Daoy (cell line): ENCODE data around the gene CNST. TPM values are rescaled to one million over a fixed set of nuclear protein-coding genes. Genes with fewer than 3 reads are reported as not detected.
A peak's percentile ranks its signal among the peaks of the same experiment; 100 is the strongest.
"Not testable (repeated sequence)": the region's sequence is repeated elsewhere in the genome, so short reads cannot be mapped to it uniquely, and the experiment has no call there.

Experiments used
- DNase-seq: peaks from one replicate; pipeline ENCODE4 v3.0.0-alpha.2; 2015; ENCODE audit warnings: low read depth
- total RNA-seq: library from RNA; depleted of rRNA; stranded (reverse); fragments of >200 nt; shearing (Covaris generic); gene quantifications from 2 replicates; pipeline ENCODE4 v1.2.3, GENCODE V29; 2014

Gene CNST
- total RNA-seq, 1 experiment from 2014 or later, result 12.5 TPM

DNA sequence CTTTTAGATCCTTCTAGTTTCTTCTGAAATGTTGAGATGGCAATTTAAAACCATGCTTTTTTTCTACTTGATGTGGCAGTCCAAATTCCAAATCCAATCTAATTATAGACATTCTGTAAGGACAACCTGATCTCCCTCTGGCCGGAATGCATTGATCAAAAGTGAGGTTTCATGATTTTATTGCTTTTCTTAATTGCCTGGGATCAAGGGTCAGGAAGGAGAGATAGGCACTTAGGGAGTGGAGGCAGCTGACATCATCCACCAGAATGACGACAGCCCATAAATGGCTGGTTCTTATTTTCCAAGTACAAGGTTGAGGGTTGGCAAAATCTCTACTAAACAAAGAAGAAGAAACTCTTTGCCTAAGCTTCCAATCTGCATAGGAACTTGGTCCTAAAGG is 111.6 kb downstream of the CNST start:
- DNase-seq, result no peak

DNA sequence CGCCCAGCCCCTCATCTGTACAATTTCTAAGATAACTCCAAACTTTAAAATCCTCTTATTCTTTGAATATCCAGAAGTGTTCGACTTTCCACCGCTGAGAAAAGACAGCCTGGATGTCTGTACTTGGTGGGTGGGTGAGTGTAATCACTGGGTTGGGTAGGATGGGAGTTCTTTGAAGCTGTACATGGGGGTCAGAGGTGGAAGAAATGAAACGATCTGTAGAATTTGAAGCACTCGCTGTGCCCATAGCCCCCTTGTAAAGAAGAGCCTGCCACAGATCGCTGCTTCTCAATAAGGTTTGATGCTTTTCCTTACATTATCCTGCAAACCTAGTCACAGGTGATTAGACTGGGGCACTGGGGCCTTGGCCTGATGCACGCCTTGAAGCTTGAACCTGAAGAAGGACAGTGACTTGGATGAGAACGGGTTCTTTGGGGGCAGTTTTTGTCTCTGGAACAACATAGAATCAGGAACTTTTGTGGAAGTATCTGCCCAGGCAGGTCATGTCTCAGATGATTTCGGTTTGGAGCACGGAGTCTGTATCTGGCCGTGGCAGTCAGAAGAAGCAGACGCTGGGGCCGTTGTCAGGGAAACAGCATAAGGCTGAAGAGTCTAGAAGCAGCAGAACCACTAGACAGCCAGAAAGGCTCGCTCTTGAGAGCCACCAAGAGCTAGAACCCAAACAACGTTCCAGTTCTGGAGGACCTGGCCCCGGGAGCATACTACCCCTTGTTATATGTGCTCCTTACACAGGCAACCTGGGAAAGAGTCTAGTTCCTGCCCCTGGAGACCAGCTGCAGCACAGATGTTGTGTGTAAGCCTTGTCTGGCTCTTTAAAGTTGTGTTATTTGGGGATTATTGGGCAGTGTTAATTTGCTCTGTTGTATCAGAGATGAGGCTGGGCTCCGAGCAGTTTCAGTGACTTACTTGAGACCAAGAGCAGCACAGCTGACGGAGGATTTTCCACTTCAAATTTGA is 112.8 kb downstream of the CNST start:
- DNase-seq, result no peak

DNA sequence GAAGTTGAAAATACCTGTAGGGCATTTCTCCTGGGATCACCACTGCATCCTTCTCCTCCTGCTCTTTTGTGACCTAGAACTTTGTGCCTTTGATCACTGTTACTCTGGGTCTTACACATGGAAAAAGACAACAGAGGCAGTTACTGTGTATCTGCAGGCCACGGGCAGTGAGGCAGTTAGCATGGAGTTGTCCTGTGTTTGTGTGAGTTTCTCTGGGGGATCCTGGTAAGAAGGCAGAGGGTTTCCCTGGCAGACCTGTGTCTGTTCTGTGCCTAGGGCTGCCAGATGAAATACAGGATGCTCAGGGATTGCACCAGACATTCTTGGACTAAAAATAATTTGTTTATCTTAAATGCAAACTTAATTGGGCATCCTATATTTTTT is 113.5 kb downstream of the CNST start:
- no peak for DNase-seq

DNA sequence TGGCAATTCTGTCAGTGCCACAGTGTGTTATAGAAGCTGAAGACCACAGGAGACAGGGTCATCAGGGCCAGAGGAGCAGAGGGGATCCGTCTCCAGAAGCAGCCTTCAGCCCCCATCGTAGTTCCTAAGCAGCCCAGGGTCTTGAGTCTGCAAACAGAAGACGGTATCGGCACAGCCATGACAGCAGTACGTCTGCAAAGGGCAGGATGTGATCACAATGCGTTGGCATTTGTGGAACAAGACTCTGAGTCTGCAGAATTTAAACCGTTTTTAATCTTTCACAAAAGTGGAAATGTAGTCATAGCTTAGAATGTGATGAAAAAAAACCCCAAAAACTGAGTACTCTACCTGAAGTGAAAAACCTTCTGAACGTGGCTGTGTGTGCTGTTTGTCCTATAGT is 113.9 kb downstream of the CNST start:
- no peak for DNase-seq

DNA sequence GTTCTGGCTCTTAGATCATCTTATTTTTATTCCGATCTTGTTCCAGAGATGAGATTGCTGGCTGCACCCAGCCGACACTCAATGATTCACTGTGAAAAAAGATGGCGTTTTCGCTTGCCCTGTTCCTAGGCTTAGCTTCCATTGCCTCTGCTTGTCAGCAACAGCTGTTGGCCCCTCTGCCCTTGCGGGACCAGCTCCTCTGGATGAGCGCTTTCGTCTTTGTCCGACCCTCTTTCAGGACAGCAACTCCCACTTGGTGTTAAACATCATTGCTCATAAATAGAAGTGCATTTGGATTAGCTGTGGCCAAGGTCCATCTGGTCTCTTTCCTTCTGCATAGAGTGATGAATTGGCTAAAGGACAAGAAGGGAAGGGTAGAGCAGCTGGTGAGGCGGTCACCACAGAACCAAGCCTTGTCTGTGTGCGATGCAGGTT is 114.5 kb downstream of the CNST start:
- DNase-seq, result no peak

DNA sequence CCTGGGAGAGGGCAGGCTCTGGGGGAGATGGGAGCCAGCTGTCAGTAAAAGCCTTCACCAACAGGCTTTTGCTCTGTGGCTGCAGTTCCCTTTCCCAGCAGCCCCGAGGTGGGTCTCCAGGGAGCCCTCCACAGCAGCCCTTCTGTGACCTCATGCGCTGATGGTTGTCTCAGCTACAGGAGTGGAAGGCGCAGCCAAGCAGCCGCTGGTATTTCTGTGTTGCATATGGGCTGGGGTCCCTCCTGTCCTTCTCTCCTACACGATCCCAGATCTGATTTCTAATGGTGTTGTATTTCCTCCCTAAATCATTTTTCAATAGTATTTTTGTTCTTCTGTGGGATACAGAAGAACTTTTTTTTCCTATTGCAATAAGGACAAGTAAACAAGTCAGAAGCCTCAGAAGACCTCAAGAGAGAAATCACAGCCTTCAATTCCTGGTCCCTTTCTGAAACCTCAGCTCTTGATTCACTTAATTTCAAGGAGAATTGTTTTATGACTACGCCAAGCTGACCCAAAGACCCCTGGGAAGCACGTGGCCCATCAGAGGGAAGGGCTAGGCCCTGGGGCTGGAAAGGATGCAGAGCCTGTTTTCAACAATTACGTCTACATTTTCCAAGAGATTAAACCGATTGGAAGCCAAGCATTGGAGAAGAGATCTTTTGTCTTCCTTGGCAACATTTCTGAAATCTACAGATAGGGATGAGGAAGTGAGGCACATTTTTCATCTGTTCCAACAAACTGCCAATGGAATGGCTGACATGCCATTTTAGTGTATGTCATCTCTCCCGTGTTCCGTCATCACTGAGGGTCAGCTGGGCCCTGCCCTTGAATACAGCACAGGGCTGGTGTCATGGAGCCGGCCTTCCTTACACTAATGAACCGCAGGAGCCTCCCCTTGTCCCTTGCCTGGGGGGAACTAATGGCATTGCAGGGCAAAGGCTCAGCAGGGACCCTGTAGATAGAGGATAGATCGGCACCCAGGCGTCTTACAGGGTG is 115.9 kb downstream of the CNST start:
- DNase-seq, result no peak

DNA sequence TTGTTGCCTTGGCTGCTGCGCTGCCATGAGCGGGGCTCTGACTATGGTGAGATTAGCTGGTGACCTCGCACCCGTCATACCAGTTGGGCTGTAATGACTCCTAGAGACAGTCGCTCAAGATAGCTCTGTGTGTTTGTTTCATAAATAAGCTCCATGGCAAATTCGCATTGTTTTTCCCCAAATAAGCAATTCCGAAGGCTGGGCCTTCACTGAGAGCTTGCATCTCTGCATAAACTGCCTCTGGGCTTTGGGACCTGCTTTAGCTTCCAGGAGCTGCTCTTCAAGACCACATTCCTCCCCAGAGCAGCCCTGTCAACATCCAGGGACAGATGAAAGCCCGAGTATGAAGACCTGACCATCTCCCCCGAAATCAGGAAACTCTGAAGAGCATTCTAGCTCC is 117.3 kb downstream of the CNST start:
- DNase-seq, result no peak

DNA sequence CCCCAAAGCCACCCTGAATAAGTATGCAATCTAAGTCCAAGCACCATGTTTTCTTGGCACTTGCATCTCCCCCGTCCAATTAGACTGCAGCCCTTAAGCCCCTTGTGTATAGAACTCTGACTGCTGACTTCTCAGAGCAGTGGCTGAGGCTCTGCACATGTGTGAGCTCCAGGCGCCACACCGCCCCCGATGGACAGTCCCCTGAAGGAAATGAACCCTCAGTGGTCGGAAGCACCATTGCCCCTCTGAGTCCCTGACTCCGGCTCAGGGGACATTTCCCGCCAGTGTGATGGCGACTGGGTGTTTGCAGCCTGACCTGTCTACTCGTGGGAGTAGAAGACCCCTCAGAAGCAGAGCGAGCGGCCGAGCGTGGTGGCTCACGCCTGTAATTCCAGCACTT is 120.7 kb downstream of the CNST start:
- no peak for DNase-seq

DNA sequence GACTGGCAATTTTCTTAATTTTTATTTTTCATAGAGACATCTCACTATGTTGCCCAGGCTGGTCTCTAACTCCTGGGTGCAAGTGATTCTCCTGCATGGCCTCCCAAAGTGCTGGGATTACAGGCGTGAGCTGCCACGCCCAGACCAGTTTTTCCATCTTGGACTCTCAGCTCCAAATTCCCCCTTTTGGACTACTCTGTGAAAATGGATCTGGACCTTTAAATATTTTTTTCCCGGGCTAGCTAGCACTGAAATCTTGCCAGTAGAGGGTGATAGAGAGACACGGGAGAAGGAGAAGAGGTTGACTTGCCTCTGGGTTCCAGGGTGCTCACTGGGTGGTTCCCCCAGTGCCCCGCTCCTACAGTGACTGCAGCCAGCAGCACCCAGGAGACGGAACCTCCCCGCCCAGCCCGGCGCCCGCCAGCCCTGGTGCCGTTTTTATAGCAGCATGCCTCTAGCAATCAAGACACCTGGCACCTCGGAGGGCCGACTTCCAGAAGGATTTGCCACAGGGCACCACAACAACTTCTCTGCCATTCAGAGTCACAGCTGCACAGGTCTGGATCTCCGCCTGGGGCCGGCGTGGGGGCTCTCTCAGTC is 123.3 kb downstream of the CNST start:
- DNase-seq, result peak; percentile 60

DNA sequence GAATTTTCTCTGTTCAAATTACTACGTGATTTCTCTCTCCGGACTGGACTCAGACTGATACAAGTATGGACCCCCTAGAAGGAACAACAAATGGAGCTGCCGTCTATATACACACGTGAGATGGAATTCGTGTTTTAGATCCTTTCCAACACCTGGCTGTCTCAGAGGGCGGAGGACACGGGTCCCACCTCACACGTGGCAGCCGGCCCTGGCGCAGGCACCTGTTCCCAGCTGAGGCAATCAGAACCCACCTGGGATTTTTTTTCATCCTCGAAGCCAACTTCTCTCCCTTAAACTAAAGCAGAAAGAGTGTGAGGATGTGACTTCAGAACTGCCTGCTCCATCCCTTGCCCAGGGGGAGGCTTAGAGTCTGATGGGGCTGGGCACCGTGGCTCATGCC is 123.8 kb downstream of the CNST start:
- no peak for DNase-seq

DNA sequence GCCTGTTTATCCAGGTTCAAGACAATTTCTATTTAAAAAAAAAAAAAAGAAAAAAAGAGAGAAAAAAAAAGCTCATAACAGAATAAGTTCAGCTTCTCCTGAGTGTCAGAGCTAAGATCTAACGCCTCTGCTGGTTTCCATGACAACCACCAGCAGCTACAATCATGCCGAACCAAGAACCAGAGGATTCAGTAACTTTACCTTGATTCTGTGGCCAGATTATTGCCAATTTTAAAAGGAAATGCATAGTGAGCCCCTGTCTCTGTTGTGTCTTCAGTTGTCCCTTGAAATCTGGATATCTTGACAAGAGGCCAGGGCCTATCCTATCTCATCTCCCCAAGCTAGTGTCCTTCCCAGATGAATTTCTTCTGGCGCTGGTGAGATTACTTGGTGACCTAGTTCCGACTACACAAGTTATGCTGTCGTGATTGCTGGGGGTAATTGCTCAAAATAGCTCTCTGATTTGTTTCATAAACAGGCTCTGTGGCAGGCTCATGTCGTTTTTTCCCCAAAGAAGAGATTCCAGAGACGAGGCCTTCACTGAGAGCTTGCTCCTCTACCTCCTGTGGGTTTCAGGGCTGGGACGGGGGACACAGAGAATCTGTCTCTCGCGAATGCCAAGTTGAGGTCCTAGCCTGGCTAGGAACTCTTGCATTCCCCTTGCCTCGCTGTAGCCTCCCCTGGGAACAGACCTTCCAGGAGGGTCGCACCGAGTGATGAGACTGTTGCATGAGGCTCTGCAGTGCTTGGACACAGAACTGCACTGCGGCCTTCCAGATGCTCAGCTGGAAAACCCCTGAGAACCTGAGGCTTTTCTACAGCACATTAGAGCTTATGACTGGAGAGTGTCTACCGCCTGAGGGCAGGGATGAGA is 125.6 kb downstream of the CNST start:
- no peak for DNase-seq

DNA sequence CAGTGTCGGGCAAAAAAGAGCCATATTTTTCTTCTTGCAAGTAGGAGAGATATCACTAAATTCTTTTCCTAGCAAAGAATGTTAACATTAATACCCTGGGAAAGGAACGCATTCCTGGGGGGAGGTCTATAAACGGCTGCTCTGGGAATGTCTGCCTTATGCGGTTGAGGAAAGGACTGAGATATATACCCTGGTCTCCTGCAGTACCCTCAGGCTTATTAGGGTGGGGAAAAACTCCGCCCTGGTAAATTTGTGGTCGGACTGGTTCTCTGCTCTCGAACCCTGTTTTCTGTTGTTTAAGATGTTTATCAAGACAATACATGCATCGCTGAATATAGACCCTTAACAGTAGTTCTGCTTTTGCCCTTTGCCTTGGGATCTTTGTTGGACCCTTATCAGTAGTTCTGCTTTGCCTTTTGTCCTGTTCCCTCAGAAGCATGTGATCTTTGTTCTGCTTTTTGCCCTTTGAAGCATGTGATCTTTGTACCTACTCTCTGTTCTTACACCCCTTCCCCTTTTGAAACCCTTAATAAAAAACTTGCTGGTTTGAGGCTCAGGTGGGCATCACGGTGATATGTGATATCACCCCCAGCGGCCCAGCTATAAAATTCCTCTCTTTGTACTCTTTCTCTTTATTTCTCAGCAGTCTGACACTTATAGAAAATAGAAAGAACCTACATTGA is 128.1 kb downstream of the CNST start:
- DNase-seq, result not testable (repeated sequence)

DNA sequence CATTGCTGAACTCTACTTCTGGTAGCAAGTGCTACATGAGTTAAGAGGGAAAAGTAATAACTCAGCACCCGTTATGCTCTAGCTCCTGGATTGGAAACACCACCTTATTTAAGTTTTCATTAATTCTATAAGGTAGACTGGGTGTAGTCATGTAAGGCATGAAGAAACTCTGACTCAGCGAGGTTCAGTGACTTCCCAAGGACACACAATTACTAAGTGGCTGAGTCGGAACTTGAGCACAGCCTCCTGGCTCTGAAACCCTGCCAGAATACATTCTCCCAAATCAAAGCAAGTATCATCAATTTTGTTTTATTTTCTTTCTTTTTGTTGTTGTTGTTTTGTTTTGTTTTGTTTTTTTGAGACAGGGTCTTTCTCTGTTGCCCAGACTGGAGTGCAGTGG is 128.9 kb downstream of the CNST start:
- no peak for DNase-seq

DNA sequence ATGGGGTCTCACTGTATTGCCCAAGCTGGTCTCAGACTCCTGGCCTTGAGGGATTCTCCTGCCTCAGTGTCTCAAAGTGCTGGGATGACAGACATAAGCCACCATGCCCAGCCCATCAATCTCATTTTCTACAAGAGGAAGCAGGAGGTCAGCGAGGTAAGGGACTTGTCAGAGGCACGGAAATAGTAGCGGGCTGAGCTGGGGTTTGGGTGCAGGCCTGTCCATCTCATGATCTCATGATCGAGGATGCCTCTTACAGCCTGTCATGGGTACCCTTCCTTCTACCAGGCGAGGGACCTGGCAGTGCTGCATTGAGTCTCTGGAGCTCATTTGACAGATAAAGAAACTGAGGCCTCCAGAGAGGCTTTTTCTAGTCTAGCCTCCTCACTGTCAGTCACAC is 129.4 kb downstream of the CNST start:
- DNase-seq, result no peak

DNA sequence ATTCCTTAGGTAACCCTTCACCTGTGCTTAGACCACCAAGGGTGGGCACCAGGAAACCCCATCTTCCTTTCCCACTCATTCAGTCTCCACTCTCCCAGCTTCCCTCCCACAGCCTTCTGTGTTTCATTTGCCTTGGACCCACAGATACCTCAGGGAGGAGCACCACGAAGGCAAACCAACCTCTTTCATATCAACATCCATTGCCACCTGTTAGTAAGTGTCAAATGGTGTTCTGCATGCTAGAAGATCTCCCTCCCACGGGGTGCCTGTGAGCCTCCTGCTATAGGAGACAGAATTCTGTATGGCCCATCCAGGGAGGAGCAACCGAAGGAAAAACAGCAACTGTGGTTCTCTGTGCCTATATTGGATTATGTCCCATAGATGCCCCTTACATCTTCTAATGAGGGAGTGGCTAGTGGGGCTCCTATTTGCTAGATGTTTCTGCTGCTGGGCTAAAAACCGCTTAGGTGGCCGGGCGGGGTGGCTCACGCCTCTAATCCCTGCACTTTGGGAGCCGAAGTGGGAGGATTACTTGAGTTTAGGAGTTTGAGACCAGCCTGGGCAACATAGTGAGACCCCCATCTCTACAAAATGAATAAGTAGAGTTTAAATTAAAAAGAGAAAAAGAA is 132.3 kb downstream of the CNST start:
- DNase-seq, result no peak

DNA sequence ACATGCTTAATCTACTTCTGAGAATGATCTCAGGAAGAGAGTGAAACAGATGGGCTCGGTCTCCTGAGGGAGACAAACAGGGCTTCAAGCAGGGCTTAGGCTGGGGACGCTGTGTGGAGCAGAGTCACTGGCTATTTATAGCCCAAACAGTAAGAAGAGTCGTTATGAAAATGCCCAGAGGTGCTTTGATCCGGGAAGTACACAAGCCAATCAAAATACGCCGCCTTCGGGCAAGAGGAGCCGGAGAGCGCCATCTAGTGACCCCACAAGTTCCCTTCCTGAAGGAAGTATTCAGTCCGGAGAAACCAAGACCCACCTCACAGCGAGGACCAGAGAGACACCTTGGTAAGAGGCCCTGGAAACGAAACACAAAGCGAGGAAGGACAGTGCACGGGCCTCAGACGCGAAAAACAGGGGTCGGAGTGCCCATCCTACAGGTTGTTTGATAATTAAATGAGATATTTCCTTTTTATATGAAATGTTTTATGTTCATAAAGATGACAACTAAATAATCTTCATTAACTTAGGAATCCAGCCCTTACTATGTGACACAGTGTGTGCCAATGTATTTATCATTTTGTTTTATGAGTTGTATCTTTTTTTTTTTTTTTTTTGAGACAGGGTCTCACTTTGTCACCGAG is 133.0 kb downstream of the CNST start:
- peak; percentile 86 for DNase-seq

DNA sequence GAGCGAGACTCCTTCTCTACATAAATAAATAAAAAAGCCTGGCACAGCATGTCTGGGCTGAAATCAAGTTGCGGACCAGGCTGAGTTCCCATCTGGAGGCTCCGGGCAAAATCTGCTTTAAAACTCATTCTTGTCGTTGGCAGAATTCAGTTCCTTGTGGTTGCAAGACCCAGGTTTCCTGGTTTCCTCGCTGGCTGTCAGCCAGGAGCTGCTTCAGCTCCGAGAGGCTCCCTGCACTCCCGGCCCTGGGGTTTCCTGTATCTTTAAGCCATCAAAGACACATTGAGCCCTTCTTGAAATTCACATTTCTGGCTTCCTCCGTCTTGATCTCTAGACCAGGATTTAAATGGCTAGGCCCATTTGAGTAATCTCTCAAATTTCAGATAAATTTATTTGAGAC is 137.3 kb downstream of the CNST start:
- no peak for DNase-seq

DNA sequence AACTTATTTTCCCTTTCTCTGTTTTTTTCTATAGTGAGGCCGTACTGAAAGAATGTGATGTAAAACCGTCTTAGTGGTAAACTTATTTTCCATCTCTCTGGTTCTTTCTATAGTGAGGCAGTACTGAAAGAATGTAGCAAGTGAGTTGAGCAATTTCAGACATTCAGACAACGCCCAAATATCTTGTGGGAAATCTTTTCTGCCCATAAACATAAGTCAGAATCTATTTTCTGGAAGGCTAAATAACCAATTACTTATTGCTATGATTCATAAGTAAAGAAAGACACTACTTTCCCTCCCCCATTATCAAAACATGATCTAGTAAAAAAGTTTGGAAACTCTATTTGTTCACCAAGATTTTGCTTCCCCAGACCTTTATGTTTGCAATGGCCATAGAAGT is 139.1 kb downstream of the CNST start:
- DNase-seq, result peak; percentile 16

DNA sequence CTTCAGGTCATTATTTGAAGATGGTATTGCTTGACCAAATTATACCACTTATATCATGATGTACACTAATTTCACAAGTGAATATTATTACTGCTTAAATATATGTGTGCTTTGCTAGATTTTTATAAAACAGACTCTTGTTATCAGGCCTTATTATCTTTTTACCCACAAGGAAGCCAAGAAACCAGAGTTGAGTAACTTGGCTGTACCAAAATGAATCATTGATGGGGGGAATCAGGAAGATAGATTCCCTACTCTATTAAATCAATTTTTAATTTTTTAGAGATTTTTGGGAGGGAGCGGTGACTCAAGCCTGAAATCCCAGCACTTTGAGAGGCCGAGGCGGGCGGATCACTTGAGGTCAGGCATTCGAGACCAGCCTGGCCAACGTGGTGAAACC is 141.9 kb downstream of the CNST start:
- no peak for DNase-seq
